Measurements from ENCODE around the gene PACS2.

DNA sequence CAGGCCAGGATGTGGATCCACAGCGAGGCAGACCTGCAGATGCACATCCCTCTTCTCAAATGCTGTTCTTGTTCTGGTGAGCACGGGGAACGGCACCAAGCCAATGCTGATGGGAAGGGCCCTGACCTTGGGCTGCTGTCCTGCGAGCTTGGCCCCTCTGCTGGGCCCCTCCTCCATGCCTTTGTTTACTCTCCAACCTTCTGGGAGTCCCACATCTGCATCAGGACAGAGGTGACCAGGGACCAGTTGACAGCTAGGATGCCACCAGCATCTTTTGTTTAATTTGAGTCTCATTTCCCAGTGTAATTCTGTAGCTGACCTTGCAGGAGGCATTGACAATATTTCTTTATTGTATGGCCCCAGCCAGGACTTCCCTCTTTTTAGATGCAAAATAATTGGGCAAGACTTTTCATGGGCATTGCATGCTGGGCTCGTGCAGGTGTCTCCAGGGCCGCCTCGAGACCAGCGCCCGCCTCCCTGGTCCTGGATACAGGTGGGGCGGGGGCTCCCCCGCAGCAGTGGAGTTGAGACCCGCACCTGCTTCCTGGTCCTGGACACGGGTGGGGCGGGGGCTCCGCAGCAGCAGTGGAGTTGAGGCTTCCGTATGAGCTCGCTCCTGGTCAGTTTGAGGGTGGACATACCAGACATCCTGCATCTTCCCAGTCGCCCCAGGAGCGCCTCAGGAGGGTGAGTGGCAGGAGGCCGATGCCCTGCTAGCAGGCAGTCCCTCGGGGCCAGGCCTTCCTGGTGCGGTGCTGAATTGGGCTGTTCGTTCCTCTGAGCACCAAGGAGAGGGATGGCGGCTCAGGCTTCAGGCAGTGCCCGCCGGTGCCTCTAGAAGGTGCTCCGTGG, 11.4 kb downstream of the PACS2 start:
- TF ChIP-seq, protein P1, sequence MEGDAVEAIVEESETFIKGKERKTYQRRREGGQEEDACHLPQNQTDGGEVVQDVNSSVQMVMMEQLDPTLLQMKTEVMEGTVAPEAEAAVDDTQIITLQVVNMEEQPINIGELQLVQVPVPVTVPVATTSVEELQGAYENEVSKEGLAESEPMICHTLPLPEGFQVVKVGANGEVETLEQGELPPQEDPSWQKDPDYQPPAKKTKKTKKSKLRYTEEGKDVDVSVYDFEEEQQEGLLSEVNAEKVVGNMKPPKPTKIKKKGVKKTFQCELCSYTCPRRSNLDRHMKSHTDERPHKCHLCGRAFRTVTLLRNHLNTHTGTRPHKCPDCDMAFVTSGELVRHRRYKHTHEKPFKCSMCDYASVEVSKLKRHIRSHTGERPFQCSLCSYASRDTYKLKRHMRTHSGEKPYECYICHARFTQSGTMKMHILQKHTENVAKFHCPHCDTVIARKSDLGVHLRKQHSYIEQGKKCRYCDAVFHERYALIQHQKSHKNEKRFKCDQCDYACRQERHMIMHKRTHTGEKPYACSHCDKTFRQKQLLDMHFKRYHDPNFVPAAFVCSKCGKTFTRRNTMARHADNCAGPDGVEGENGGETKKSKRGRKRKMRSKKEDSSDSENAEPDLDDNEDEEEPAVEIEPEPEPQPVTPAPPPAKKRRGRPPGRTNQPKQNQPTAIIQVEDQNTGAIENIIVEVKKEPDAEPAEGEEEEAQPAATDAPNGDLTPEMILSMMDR (IDR thresholded peaks at IDR 0.05): no peak
- TF ChIP-seq POLR2AphosphoS5 (IDR thresholded peaks at IDR 0.05): no peak
- TF ChIP-seq POLR2A (IDR thresholded peaks at IDR 0.05): no peak

All from breast epithelium (tissue), 3 donors.